Endothelial cell of umbilical vein (primary cell): Measurements from ENCODE around the gene CBL. TPM values are rescaled to one million over a fixed set of nuclear protein-coding genes. Genes with fewer than 3 reads are reported as not detected.

Experiments used
- BruUV-seq: library from RNA; stranded (reverse); fragments of 400-500 nt; replicated peaks from 2 replicates; lab custom pipeline; 2021; lab: Mats Ljungman, UMichigan
- CTCF ChIA-PET: fragments of 300-600, 350-600 bp; sonication (Branson Sonifier 250); formaldehyde crosslinking; loops from one replicate; lab custom pipeline; 2021; ENCODE audit warnings: antibody characterized with exemption, inconsistent platforms; lab: Charles Lee
- POLR2A ChIA-PET: fragments of 300-600, 350-600 bp; sonication (Branson Sonifier 250); formaldehyde crosslinking; loops from one replicate; lab custom pipeline; 2021; ENCODE audit warnings: antibody characterized with exemption, inconsistent platforms; lab: Charles Lee
- DNase-seq: peaks from one replicate; pipeline ENCODE4 v3.0.0-alpha.2; 2011; ENCODE audit warnings: low read depth, low spot score
- FAIRE-seq: peaks from 2 replicates; lab custom pipeline; 2011; peaks lifted over from hg19 to GRCh38; lab: Jason Lieb, UNC
- H2AFZ ChIP-seq: 2 replicates; pipeline ENCODE4 v1.6.0; 2012; ENCODE audit warnings: low read depth, low read length, control low read depth, inconsistent platforms
- H3K27ac ChIP-seq: 2 replicates; pipeline ENCODE4 v1.5.1; 2011; ENCODE audit warnings: low read depth, mild to moderate bottlenecking, control low read depth, low read length, moderate library complexity; ENCODE audit not compliant: insufficient read depth
- H3K27me3 ChIP-seq, 2 experiments: 2 replicates each; pipeline versions ENCODE4 v1.6.0 to v1.6.1; 2011; ENCODE audit warnings: low read length in 2 of 2, mixed read lengths in 1 of 2; ENCODE audit not compliant: control insufficient read depth in 2 of 2, insufficient read depth in 2 of 2
- H3K36me3 ChIP-seq, 2 experiments: 2 replicates in 1 of 2; 3 replicates in 1 of 2; pipeline ENCODE4 v1.5.1; 2011; ENCODE audit warnings: low read length in 2 of 2, mild to moderate bottlenecking in 1 of 2, moderate library complexity in 1 of 2; ENCODE audit not compliant: control insufficient read depth in 2 of 2, insufficient read depth in 2 of 2; ENCODE audit errors: extremely low read depth in 1 of 2
- H3K4me1 ChIP-seq: 3 replicates; pipeline ENCODE4 v1.5.1; 2011; ENCODE audit warnings: mild to moderate bottlenecking, low read length; ENCODE audit not compliant: control insufficient read depth, insufficient read depth; ENCODE audit errors: extremely low read depth
- H3K4me2 ChIP-seq: 2 replicates; pipeline ENCODE4 v1.6.1; 2011; ENCODE audit warnings: low read length, control low read depth, mixed read lengths; ENCODE audit not compliant: insufficient read depth
- H3K4me3 ChIP-seq, 3 experiments: fragments of 200-600 bp in 1 of 3; sonication (generic), shearing (Covaris generic) in 1 of 3; replicated peaks in 1 of 3; 2 replicates each; pipeline ENCODE4 v1.5.1; 2011 to 2016; ENCODE audit warnings: control low read depth in 3 of 3, low read length in 3 of 3, mild to moderate bottlenecking in 2 of 3, inconsistent platforms in 1 of 3, low read depth in 1 of 3, moderate library complexity in 1 of 3; ENCODE audit not compliant: insufficient read depth in 1 of 3
- H3K79me2 ChIP-seq: 2 replicates; pipeline ENCODE4 v1.6.0; 2012; ENCODE audit warnings: low read length, inconsistent platforms; ENCODE audit not compliant: control insufficient read depth, insufficient read depth
- H3K9ac ChIP-seq: replicated peaks from 2 replicates; pipeline ENCODE3; 2011; ENCODE audit warnings: low read length, control low read depth; ENCODE audit not compliant: insufficient read depth; ENCODE audit errors: extremely low read depth
- H3K9me1 ChIP-seq: replicated peaks from 3 replicates; pipeline ENCODE4 v1.6.0; 2011; ENCODE audit warnings: mild to moderate bottlenecking, low read length; ENCODE audit not compliant: control insufficient read depth, insufficient read depth; ENCODE audit errors: extremely low read depth
- H3K9me3 ChIP-seq: replicated peaks from 2 replicates; pipeline ENCODE4 v1.5.1; 2012; ENCODE audit warnings: low read length, inconsistent platforms; ENCODE audit not compliant: control insufficient read depth, insufficient read depth
- H4K20me1 ChIP-seq: replicated peaks from 2 replicates; pipeline ENCODE3; 2011; ENCODE audit warnings: mild to moderate bottlenecking, low read length; ENCODE audit not compliant: control insufficient read depth, insufficient read depth; ENCODE audit errors: extremely low read depth
- GATA2 ChIP-seq: IDR thresholded peaks from 2 replicates; pipeline ENCODE4 v1.7.0; 2011; ENCODE audit warnings: low read depth, mild to moderate bottlenecking, moderate library complexity, mixed read lengths, low read length; ENCODE audit not compliant: insufficient read length, insufficient read depth
- MAX ChIP-seq: IDR thresholded peaks from 2 replicates; pipeline ENCODE4 v1.6.1; 2011; ENCODE audit not compliant: insufficient read depth, insufficient read length
- MYC ChIP-seq: IDR thresholded peaks from one replicate; pipeline ENCODE4 v1.6.1; 2011; ENCODE audit warnings: mild to moderate bottlenecking, low read depth, low read length
- POLR2AphosphoS5 ChIP-seq: IDR thresholded peaks from 2 replicates; pipeline ENCODE4 v1.6.1; 2012; ENCODE audit warnings: low read depth, mild to moderate bottlenecking, control low read depth, low read length, moderate library complexity; ENCODE audit not compliant: insufficient read depth
- dilution Hi-C: fragments of 300-500 bp; cut with MboI; formaldehyde crosslinking; loops from one replicate; pipeline ENCODE4 v1.15.0; 2019; ENCODE audit warnings: low sequenced_read_pairs; ENCODE audit not compliant: extremely low pct_ligation_motif_present
- intact Hi-C: fragments of 100-400 bp; cut with micrococcal nuclease; formaldehyde crosslinking; loops from one replicate; pipeline ENCODE4 v1.10.0; 2022
- polyA plus RNA-seq, 4 experiments: library from polyadenylated mRNA; depleted of rRNA in 3 of 4; stranded (reverse) in 3 of 4; unstranded in 1 of 4; fragments of >200 nt; gene quantifications; 2 replicates each; pipeline versions ENCODE4 v1.2.1 to v1.2.3, GENCODE V29; 2011 to 2012; ENCODE audit warnings: missing spikeins in 1 of 4
- total RNA-seq: library from RNA; stranded (reverse); gene quantifications from 2 replicates; pipeline ENCODE4 v1.2.3, GENCODE V29; 2021
- TF ChIP-seq, protein P1 (sequence below), 2 donors: IDR thresholded peaks; 1 replicate in 1 of 2; 2 replicates in 1 of 2; pipeline ENCODE4 v1.5.1; 2011; ENCODE audit warnings: low read length in 2 of 2, mild to moderate bottlenecking in 2 of 2, moderate library complexity in 2 of 2, control low read depth in 1 of 2, inconsistent platforms in 1 of 2, low read depth in 1 of 2; ENCODE audit not compliant: insufficient read depth in 1 of 2; ENCODE audit errors: extremely low read depth in 1 of 2

The CBL gene
- total and polyA plus RNA-seq, 2 donors (not counting 3 experiments of a cell fraction or from before 2014, with no cell fraction given): 15.5 to 41.5 TPM

GRCh38 chr11:119282495-119282894, 76.4 kb downstream of the CBL start:
- CTCF ChIA-PET: interaction anchor here (1.0 to 4.3 kb wide), 3 partner anchors 24 to 76 kb away, joined by 4 to 34 read pairs (median 5); partner anchors contain the start of gene CBL

DNA sequence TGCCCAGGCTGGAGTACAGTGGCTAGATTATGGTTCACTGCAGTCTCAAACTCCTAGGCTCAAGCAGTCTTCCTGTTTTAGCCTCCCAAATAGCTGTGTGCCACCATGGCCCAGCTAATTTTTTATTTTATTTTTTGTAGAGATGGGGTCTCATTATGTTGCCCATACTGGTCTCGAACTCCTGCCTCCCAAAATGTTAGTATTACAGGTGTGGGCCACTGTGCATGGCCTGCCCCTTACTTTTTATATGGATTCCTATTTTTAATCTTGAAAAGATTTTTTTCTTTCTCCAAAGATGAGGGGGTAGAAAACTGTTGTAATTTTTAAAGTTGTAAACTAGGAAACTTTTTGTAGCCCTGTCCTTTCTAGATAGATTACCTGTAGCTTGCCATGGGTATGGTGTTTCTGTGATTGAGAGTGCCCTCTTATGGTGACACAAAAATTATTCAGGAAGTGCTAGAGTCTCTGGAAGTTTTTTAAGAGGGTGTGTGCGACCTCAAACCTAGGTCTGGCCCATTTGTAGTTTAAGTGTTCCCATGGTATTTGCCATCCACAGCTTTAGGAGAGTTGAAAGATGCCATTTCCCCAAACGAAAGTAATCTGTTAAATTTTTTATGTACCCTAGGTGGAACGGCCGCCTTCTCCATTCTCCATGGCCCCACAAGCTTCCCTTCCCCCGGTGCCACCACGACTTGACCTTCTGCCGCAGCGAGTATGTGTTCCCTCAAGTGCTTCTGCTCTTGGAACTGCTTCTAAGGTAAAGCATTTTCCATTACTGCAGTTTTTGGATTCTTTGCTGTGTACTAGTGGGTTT, 78.4 kb downstream of the CBL start:
- POLR2A ChIA-PET: no interaction called here

More at GRCh38 chr11:119282495-119282894, 76.4 kb downstream of the CBL start:
- Histone ChIP-seq H4K20me1 (no peaks in the 10 kb centered on the region), H3K9me1 (no peaks in the 10 kb centered on the region), H3K4me3 (no peak overlapping the region), H3K27ac (no peak overlapping the region), H2AFZ (no peak overlapping the region), H3K4me2 (no peak overlapping the region), H3K79me2 (no peaks in the 10 kb centered on the region), H3K9ac (no peak overlapping the region), H3K4me1 (no peaks in the 10 kb centered on the region), H3K36me3 (peaks cover 9 to 10% of the 10 kb centered on the region in 2 experiments), H3K27me3 (no peaks in the 10 kb centered on the region), H3K9me3 (no peaks in the 10 kb centered on the region)
- DNase-seq: no peak
- TF ChIP-seq MYC: no peak
- POLR2A ChIA-PET: interaction anchor here (0.7 kb wide), 1 partner anchor 188 kb away, joined by 3 read pairs; no protein-coding TSS in a partner anchor
- no peak for FAIRE-seq
- dilution Hi-C loops: no loop called here
- intact Hi-C loops: no loop called here
- BruUV-seq: no TSS peak

More for the DNA sequence above, 78.4 kb downstream of the CBL start:
- no TSS peak for BruUV-seq
- intact Hi-C loops: loop anchor here (1.0 kb wide), 1 partner anchor 79 kb away; no protein-coding TSS in a partner anchor
- no peak overlapping the region for H3K27ac ChIP-seq
- H3K27me3 ChIP-seq: no peaks in the 10 kb centered on the region
- CTCF ChIA-PET: interaction anchor here (0.6 to 4.3 kb wide), 19 partner anchors 11 to 219 kb away, joined by 3 to 34 read pairs (median 3); partner anchors contain the start of gene CBL
- no peak overlapping the region for H3K4me2 ChIP-seq
- DNase-seq: peak; percentile 39
- peaks cover 10 to 13% of the 10 kb centered on the region in 2 experiments for H3K36me3 ChIP-seq
- H3K4me1 ChIP-seq: no peaks in the 10 kb centered on the region
- TF ChIP-seq, protein P1, sequence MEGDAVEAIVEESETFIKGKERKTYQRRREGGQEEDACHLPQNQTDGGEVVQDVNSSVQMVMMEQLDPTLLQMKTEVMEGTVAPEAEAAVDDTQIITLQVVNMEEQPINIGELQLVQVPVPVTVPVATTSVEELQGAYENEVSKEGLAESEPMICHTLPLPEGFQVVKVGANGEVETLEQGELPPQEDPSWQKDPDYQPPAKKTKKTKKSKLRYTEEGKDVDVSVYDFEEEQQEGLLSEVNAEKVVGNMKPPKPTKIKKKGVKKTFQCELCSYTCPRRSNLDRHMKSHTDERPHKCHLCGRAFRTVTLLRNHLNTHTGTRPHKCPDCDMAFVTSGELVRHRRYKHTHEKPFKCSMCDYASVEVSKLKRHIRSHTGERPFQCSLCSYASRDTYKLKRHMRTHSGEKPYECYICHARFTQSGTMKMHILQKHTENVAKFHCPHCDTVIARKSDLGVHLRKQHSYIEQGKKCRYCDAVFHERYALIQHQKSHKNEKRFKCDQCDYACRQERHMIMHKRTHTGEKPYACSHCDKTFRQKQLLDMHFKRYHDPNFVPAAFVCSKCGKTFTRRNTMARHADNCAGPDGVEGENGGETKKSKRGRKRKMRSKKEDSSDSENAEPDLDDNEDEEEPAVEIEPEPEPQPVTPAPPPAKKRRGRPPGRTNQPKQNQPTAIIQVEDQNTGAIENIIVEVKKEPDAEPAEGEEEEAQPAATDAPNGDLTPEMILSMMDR (IDR thresholded peaks at IDR 0.05; ENCODE audit: extremely low read depth in 1 of 2, insufficient read depth in 1 of 2, low read depth in 1 of 2, low read length in 2 of 2): peak; percentile 11 to 29
- TF ChIP-seq POLR2AphosphoS5 (no peak), MAX (no peak), GATA2 (no peak)
- H3K4me3 ChIP-seq: no peak overlapping the region
- dilution Hi-C loops: no loop called here
- no peaks in the 10 kb centered on the region for H4K20me1 ChIP-seq
- no peaks in the 10 kb centered on the region for H3K79me2 ChIP-seq
- H3K9ac ChIP-seq: no peak overlapping the region
- no peaks in the 10 kb centered on the region for H3K9me3 ChIP-seq
- H3K9me1 ChIP-seq: no peaks in the 10 kb centered on the region
- no peak for FAIRE-seq
- no peak overlapping the region for H2AFZ ChIP-seq
